Activated CD8-positive, alpha-beta memory T cell treated with anti-CD3 and anti-CD28 coated beads for 24 hours (primary cell): Measurements from ENCODE around the gene HSDL1.

ENCODE experiments used
- DNase-seq: peaks from one replicate; pipeline ENCODE4 v3.0.0-alpha.2; 2020

HSDL1 gene

GRCh38 chr16:84079664-84080063, 65.3 kb downstream of the HSDL1 start:
- no peak for DNase-seq

DNA sequence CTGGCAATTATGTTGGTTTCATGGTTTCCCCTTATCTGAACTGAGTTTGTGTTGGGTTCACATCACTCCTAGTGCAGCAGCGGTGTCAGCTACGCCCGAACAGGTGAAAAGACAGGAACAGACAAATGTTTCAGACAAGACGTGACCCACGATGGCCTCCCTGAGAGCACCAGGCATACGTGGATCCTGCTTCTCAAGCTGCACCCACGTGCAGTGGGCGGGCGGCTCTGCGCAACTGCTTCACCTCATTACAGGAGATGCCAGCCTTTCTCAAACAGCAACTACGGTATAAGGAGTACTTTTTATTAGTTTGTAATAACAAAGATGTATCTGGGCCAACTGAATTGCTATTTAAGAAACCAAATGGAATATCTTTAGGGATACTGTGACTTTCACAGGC, 69.6 kb downstream of the HSDL1 start:
- no peak for DNase-seq

GRCh38 chr16:84074721-84075120, 70.3 kb downstream of the HSDL1 start:
- no peak for DNase-seq
